Activated T-helper 9 cell treated with anti-CD3 and anti-CD28 coated beads, Interleukin-2, amount 50 U/mL, for 16 hours (primary cell): Measurements from ENCODE around the gene HOXD10.

Experiments
- DNase-seq: peaks from one replicate; pipeline ENCODE4 v3.0.0-alpha.2; 2020; ENCODE audit warnings: low read depth

HOXD10 gene

GRCh38 chr2:176107731-176108181 lies 8.8 kb upstream of the HOXD10 start:
- DNase-seq = no peak

- no peak for DNase-seq
Observed at GRCh38 chr2:176109192-176109901, 7.2 kb upstream of the HOXD10 start.

GRCh38 chr2:176109946-176110345 lies 6.6 kb upstream of the HOXD10 start:
- DNase-seq = no peak

GRCh38 chr2:176110415-176111308 lies 5.9 kb upstream of the HOXD10 start:
- DNase-seq = no peak

- DNase-seq = no peak
Observed at GRCh38 chr2:176111309-176111663, 5.3 kb upstream of the HOXD10 start.

GRCh38 chr2:176111846-176112374 lies 4.7 kb upstream of the HOXD10 start:
- DNase-seq = no peak

GRCh38 chr2:176112375-176113302 lies 3.9 kb upstream of the HOXD10 start:
- no peak for DNase-seq

GRCh38 chr2:176114120-176114929 lies 2.3 kb upstream of the HOXD10 start:
- DNase-seq = no peak

GRCh38 chr2:176114930-176115625 lies 1.5 kb upstream of the HOXD10 start:
- no peak for DNase-seq

GRCh38 chr2:176117162-176117822 lies 714 bp downstream of the HOXD10 start:
- no peak for DNase-seq

GRCh38 chr2:176117823-176118371 lies 1.3 kb downstream of the HOXD10 start:
- no peak for DNase-seq

GRCh38 chr2:176118601-176119339 lies 2.2 kb downstream of the HOXD10 start:
- DNase-seq = no peak

GRCh38 chr2:176120364-176121189 lies 4.0 kb downstream of the HOXD10 start:
- no peak for DNase-seq

- no peak for DNase-seq
Observed at GRCh38 chr2:176121190-176122051, 4.8 kb downstream of the HOXD10 start.

GRCh38 chr2:176122052-176122682 lies 5.6 kb downstream of the HOXD10 start:
- no peak for DNase-seq

GRCh38 chr2:176122683-176123410 lies 6.3 kb downstream of the HOXD10 start, which contains the start of gene HOXD9:
TSS of gene HOXD9 (plus strand) at chr2:176122719. CDS start at chr2:176122769, 50 bp downstream.
- no peak for DNase-seq
